HG03108 (cell line): ENCODE data around the gene SFI1.
A peak's percentile ranks its signal among the peaks of the same experiment; 100 is the strongest.
"Not testable (repeated sequence)": the region's sequence is repeated elsewhere in the genome, so short reads cannot be mapped to it uniquely, and the experiment has no call there.

Experiments
- ATAC-seq: cut with Tn5 transposase; IDR thresholded peaks from one replicate; pipeline ENCODE4 v1.9.1; 2021; ENCODE audit warnings: moderate library complexity; ENCODE audit not compliant: unreplicated experiment

Gene SFI1

DNA sequence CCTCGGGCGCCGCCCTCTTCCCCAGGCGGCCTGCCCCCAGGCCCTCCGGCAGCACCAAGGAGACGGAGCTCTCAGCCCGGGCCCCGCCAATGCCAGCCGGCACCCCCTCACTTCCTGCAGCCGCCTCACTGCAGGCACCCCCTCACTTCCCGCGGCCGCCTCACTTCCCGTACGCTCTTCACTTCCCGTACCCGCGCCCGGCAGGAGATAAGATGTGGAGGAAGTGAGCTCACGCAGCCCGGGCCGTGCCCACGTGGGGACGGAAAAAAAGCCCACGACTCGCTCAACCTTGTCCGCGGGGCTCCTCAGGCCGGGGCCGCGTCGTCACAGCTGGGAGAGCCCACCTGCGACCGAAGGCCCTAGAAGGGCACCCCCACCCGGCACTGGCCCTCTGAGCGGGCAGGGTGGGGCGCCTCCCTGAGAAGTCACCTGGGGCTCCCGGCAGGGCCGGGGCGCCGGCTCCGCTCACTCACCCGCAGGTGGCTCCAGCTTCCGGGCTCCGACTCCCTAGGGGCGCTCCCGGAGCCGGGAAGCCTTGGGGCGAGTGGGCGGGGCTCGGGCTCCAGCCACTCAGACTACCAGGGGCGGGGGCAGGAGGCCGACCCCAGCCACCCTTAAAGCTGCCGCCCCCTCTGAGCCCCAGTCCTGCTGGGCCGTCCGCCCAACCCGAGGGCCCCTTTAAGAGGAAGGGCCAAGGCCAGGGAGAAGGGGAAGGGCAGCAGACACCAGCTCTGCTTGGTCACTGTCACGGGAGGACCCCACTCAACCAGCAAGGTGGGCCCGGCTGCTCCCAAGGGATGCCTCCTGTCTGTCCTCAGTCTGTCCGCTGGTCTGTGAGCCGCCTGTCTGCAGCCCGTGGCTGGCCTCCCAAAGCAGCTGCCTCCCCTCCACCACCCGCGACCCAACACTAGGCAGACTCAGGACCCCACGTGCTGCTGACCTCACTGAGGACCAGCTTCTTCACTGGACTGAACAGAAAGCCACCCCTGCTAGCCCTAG, 134.3 kb downstream of the SFI1 start:
- ATAC-seq = peak; percentile 45

DNA sequence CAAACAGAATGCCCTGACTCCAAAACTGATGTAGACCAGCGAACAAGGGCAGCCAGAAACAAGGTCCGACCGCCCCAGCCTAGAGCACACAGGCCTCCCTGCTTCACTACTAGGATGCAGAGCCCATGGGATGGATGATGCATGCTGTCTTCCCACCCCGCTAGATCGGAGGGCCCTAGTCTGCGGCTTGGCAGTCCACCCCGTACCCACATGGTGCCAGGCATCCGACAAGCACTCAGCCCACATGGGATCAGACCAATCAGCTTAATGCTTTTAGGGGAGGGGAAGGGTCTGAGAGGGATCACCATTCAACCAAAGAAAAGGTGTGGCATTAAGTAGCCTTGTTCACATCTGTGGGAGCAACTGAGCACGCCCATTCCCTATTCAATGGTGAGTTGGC, 135.1 kb downstream of the SFI1 start:
- no peak for ATAC-seq

DNA sequence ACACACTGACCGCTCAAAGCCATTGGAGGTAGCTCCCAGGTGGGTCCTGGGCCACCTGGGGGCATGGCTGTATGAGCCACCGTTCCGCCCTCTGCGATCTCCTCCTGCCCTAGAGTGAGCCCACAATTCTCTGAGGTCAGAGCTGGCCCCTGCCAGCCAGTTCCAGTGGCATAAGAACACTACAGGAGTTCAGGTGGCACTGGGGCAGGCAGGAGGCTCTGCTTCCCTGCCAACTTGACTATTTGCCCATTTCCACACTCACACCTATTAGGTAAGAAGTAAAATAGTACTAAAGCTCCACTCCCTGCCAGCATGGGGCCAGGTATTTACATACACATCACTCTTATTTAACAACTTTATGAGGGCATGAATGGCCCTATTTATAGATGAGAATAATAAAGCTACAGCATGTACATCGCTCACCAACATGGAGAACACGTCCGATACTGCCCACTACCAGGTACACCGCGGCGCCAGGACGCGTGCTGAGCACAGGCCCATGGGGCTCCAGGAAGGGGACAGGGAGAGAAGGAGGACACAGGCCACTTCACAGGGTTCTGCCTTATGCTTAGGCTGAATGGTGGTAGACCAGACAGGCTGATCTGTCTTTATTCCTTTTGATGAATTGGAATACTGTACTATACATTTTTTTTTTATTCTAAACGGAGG, 139.4 kb downstream of the SFI1 start:
- ATAC-seq = no peak

DNA sequence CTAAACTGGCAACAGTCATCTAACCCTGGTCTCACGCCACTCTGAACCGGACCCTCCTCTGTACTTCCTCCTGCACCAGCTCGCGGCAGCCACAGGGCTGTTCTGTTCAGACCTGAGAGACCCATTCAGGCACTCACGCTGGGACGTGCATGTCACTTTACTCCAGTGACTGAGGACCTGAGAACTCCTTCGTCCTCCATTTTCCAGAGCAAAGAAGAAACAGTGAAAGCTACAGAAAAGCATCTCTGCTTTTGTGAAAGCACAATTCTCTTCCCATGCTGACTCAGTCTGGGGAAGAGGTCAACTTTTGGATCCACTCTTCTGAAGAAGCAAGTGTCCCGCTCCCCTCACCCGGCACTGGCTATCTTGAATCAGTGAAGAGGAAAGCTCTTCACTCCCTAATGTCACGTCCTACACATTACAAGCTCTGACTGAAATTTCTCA, 141.1 kb downstream of the SFI1 start:
- ATAC-seq = peak; percentile 30

DNA sequence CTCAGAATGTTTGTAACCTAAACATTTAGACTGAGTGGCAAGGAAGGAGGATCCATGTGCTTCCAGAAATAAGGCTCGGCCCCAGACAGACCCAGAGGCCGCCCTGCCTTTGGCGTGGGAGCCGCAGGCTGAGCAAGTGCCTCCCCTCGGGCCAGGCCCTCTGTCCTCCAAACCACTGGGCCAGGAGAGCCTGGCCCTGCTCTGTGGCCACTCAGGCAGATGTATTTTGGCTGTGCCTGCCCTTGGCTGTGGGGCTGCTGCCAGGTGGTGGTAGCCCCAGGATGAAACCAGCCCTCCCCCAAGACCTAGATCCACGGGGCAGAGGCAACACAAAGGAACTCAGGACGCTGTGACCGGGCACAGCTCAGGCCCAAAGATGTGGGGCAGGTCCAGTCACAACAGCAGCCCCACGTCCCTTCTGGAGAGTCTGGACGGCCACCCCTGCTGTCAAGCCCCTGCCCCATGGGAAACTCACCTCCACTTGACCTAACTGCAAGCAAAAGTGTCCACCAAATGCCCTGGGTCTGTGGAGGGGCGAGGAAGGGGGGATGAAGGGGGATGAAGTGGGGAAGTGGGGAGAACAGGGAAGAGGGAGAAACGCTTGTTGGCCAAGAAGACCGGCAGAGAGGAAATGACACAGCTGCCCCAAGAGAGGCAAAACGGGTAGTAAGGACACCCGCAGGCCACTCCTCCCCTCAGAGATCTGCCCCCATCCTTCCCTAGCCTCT, 141.7 kb downstream of the SFI1 start:
- ATAC-seq = peak; percentile 50

DNA sequence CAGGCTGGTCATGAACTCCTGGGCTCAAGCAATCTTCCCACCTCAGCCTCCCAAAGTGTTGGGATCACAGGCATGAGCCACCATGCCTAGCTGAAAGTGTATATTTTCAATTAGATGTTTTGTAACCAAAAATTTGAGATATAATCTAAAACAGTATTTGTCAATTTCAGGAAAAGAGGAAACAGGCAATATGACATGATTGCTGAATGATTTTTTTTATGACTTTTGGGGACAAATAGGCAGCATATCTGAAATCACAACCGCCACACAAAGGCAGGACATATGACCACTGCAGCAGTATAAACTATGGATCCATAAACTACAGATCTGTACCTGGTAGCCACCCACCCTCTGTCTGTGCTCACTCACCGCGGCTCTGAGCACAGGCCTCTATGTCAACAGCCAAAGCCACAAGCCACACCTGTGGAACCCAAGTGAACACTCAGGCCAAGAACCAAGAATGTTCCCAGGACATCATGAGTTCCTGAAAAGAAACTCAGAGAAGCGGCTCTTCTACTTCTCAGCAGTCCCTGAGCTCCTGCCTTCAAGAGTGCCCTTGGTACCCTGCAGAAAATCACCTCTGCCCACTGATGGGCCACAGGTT, 143.2 kb downstream of the SFI1 start:
- no peak for ATAC-seq

DNA sequence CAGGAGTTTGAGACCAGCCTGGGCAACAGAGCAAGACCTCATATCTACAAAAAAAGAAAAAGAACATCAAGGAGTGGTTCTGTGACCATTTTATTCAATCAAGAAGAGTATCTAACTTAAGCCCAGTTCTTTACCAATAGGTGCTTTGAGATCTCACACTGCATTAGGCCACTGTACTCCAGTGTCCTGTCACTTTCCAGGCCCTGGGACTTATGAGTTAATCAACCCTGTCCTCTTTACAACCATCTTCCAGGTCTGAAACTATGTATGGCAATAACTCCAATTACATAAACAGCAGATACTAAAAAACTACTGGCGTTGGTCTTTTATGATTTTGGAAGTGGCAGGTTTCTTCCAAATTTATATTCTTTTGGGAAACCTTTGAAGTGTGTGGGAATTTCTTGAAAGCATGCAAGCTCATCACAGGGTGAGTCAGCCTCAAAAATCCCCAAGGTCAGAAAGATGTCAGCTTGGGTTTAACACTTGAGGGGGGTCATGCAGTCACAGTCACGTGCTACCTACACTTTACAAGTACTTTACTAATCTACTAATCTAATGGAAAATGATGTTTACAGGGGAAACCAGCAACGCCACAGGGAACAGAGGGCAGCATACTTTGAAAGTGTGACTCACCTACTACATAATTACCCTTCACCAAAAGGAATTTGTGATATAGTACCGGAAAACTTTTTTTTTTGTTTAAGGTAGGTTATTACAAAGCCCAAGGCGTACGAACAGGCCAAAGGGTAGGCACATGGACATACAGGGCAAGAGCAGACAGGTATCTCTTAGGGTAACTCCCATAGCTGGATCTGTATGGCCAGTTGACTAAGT, 150.1 kb downstream of the SFI1 start:
- ATAC-seq = no peak

DNA sequence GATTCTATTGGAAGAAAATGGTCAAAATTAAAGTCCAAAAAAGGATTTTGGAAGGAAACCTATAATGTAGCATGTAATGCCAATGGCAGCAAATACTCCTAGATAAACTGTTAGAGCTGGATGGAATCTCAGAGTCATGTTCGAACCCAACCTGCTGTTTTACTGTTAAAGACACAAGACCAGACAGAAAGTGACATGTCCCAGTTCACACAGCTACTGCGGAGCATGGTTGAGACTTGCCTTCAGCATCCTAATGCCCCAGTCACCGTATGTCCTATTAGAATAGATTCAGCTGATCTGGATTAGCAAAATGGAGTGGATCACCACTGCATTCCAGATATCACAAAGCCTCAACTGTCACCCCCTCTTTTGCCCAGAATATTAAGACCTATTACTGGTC, 150.7 kb downstream of the SFI1 start:
- no peak for ATAC-seq

DNA sequence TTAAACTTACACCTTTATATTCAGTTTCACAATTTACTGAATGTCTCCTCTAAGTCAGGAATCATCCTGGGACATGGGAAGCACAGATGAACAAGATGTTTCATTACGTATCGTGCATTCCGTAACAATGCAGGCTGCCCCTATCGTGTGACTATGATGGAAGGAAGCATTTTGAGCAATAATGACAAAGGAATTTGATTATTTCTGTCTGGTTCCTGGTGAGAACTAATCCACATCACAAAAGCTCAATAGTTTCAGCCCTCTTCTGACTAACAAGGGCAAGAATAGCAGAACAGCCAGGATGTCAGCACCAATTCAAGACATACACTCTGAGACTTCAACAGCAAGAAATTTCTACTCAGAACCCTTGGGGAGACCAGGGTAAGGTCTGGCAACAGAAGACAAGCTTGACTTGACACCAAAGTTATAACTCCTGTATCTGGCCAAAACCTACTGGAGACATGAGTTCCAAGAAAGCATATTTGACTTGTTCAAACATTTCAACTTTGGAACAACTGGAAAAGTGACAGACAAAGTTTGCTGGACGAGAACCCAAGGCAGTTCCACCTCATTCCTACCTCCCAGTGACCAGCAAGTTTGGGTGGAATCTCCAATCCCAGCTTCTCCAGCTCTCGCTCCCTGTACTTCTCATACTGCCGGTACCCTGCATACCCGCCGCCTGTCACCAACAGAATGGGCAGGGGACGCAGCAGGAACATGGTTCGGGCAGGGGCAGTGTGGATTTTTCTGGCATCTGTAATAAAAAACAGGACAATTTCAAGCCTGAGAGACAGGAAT, 151.4 kb downstream of the SFI1 start:
- no peak for ATAC-seq

DNA sequence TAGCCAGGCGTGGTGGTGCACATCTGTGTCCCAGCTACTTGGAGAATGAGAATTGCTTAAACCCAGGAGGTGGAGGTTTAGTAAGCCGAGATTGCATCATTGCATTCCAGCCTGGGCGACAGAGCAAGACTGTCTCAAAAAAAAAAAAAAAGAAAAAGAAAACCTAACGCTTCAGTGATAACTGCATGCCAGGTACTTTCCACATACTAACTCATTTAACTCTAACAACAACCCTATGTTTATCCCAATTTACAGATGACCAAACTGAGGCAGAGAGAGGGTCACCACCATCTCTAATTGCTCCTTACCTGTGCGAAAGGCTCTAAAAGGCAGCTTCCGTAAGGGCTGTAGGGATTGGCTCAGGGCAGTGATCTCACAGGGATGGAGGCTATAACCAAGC, 154.1 kb downstream of the SFI1 start:
- ATAC-seq = no peak

DNA sequence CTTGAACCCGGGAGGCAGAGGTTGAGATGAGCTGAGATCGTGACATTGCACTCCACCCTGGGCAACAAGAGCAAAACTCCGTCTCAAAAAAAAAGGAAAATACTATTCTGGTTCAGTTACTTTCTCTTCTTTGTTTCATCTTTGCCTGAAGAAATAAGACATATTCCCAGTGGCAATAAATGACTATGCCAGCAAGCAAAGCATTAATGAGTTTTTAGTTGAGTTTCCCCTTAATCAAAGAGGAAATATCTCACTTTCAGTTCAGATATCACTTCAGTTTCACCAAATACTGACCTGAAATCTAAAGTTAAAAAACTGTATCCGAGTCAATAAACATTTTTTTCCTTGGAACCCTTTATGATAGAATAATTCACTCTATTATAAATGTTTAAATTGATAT, 155.3 kb downstream of the SFI1 start:
- no peak for ATAC-seq

DNA sequence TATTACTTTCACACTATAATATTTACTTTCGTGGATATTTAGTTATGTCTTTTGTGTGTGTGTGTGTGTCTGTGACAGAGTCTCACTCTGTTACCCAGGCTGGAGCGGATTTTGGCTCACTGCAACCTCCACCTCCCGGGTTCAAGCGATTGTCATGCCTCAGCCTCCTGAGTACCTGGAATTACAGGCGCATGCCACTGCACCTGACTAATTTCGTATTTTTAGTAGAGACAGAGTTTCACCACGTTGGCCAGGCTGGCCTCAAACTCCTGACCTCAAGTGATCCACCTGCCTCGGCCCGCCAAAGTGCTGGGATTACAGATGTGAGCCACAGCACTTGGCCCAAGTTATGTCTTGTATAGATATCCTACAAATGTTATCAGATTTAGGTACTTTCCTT, 155.8 kb downstream of the SFI1 start:
- ATAC-seq = no peak

DNA sequence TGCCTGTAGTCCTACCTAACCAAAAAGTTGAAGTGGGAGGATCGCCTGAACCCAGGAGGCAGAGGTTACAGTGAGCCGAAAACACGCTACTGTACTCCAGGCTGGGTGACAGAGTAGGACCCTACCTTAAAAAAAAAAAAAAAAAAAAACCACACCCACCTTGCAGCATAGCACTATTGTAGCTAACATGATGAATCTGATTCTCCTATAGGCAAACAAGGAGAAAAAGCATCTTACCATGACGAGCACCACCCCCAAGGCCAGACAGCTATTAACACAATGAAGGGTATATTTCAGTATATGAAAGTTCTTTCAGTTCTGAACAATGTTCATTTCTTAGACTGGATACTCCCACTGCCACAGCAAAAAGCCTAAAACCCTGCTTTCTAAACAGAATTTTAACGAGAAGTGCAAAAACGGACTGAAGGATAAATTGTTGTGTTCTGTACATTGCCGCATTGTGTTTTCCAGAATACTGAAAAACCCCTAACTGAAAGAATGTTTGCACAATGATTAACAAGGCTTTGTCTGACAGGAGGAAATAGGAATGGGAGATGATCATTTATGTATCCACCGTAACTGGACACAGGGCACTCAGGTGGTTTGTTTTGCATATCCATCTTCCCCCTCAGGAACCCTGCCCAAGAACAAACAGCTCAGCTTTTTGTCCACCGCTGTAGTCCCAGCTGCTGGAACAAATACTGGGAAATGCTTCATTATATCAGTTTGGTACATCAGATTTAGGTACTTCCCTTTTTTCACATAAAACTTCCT, 156.8 kb downstream of the SFI1 start:
- no peak for ATAC-seq

DNA sequence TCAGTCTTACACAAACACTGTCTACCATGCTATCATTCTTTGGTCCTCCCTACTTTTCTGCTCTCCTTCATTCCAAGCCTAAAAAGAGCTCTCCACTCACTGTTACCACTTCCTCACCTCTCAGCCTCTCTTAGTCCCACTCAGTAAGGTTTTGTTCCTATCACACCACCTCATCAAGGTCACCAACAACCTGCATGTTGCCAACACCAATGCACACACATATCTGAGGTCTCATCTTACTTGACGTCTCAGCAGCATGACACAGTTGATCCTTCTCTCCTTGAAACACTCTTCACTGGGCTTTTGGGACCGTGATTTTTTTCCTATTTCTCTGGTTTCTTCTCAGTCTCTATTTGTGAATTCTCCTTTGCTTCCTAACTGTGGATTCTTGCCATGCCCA, 157.6 kb downstream of the SFI1 start:
- no peak for ATAC-seq

DNA sequence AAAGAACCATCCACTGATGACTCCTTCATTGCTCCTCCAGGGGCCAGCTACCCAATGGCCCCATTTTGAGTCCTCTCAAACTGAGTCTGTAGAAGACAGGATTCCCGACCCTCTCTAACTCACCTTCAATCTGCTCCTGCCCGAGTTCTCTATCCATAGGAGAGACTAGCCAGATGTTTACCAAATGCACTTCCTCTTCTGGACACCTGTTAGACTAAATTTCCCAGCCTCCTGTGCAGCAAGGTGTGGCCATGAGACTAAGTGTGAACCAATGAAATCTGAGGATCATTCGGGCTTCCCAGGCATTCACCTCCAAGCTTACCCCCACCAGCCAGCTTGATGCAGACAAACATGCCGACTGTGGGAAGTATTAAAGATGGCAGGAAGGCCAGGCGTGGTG, 158.1 kb downstream of the SFI1 start:
- ATAC-seq = no peak

DNA sequence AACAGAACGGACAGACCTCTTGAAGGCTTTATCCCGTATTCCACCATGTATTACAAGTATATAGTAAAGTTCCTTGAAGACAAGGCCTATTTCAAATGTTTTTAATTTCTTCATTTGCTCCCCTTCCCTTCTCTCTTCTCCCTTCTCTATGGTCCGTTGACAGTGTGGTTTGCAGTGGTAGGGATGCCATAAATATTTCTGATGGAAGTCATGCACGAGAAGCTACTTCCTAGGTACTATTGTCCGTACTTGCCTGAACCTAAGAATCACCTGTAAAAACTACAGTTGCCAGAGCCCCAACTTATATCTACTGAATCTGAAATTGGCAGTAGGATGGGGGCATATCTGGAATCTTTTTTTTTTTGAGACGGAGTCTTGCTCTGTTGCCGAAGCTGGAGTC, 162.9 kb downstream of the SFI1 start:
- ATAC-seq = no peak

DNA sequence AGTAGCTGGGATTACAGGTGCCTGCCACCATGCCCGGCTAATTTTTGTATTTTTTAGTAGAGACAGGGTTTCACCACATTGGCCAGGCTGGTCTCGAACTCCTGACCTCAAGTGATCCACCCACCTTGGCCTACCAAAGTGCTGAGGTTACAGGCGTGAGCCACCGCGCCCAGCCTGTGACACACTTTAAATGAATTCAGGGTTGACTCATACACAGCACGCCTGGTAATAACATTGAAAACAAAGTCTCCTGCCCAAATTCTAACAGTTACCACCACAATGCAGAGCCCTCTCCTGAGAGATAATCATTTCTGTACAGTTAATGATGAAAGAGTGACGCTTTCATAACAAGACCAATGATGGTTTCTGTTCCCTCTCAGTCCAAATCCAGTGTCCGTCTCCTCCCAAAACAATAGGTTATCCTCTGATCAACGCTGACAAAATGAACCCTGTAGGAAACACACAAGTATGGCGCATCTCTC, 164.6 kb downstream of the SFI1 start:
- not testable (repeated sequence) for ATAC-seq

DNA sequence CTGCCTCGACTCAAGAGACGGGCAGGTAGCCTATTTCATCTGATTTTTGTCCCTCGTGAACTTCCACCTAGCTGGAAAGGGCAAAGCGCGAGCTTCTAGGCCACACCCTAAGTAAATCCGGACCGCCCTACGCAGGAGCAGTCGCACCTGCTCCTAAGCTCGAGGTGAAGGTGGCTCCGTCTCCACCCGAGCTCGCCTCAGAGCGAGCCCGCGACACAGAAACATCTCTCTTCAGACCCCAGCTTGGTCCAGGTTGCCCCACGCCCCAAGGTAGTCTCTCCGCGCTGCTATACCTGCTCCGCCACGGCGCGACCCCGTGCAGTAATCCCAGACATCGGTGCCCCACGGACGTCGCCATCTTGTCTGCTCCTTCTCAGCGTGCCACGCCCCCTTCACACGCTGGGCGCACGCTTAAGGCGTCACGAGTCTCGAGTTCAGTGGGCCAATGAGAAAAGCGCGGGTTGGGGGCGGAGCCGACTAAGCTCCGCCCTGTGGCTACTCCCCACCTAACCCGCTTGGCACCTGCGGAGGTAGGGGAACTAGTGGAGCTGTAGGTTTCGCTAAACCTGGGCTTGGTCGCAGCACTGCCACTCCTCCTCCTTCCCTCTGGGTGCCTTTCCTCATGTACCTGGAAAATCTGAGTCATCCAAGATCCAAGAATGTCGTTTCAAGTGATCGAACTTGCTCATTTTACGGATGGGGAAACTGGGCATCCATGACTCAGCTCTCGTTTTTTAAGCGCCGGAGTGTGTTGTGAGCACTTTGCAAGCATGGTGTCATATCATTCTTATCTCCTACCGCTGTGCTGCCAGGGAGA, 165.7 kb downstream of the SFI1 start, which contains the start of gene PISD:
Gene PISD, minus strand, starts transcription at position 365 of the 817 bp plus-strand sequence. Its CDS starts 7 bp downstream, at position 358.
- ATAC-seq = peak; percentile 82
